ENCODE results near the gene KLHDC8A. TPM values are rescaled to one million over a fixed set of nuclear protein-coding genes. Genes with fewer than 3 reads are reported as not detected.

The KLHDC8A gene
- total and polyA plus RNA-seq, 9 of the 15 experiments (the other 6 are each of a cell fraction or from before 2014, with no cell fraction given) = 0.01 to 0.54 (median 0.04) TPM; not detected in 6

DNA sequence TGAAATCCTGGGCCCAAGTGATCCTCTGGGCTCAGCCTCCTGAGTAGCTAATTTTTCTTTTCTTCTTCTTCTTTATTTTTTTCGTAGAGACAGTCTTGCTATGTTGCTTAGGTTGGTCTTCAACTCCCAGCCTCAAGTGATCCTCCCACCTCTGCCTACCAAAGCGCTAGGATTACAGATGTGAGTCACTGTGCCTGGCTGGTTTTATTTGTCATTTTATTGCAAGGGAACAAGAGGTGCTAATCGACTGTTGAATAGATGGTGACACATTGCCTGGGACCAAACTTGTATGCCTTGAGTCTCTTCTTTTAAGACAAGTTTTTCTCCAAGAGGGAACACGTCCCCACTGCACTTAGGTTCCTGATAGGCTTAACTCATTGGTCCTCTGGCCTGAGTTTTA lies 20.0 kb upstream of the KLHDC8A start:
- TF ChIP-seq YBX1 (IDR thresholded peaks at IDR 0.05) = no peak
- TF ChIP-seq FOSL1 (tag; conservative IDR thresholded peaks at IDR 0.05) = 0 out of 2 replicates have a peak, but pooled peaks have one; percentile 21
- no peak for TF ChIP-seq FOXJ3 (CRISPR knock-in tag; IDR thresholded peaks at IDR 0.05)
- TF ChIP-seq PKNOX1 (IDR thresholded peaks at IDR 0.05) = no peak
- no peak for TF ChIP-seq MTA2 (IDR thresholded peaks at IDR 0.05; ENCODE audit: low read depth)
- TF ChIP-seq STAT6 (CRISPR knock-in tag; IDR thresholded peaks at IDR 0.05) = no peak
- TF ChIP-seq ZC3H11A (IDR thresholded peaks at IDR 0.05; ENCODE audit: low read depth, low read length) = no peak
- TF ChIP-seq MBD1 (CRISPR knock-in tag; IDR thresholded peaks at IDR 0.05) = no peak
- no peak for TF ChIP-seq CREB1 (IDR thresholded peaks at IDR 0.05)
- 0 out of 2 replicates have a peak, but pooled peaks have one; percentile 3 for TF ChIP-seq CREB1 (CRISPR knock-in tag; IDR thresholded peaks at IDR 0.05)
- ATAC-seq = no peak
- Histone ChIP-seq H4K20me1 (replicated peaks; ENCODE audit: control insufficient read depth, insufficient read depth, low read length) (peaks cover 3% of the 10 kb centered on the region), H3K36me3 (ENCODE audit: control insufficient read depth, insufficient read depth, low read length) (no peaks in the 10 kb centered on the region), H3K9me3 (replicated peaks; ENCODE audit: control insufficient read depth, insufficient read depth, low read depth, low read length) (no peaks in the 10 kb centered on the region; the same call in 1 of the 2 replicates), H3K27me3 (ENCODE audit: control insufficient read depth in 2 of 2, insufficient read depth in 2 of 2, low read length in 2 of 2) (peaks cover 58 to 71% of the 10 kb centered on the region in 2 experiments), H3K4me2 (ENCODE audit: insufficient read depth, low read length) (no peak overlapping the region), H3K4me1 (replicated peaks in 1 of 2; ENCODE audit: control insufficient read depth in 2 of 2, insufficient read depth in 2 of 2, low read length in 2 of 2) (peaks cover 0 to 2% of the 10 kb centered on the region in 2 experiments; a peak in 1 of 5 replicates), H2AFZ (ENCODE audit: low read depth, low read length) (no peak overlapping the region), H3K9ac (ENCODE audit: insufficient read depth in 1 of 2, low read depth in 2 of 2, low read length in 2 of 2) (no peak overlapping the region), H3K79me2 (ENCODE audit: control insufficient read depth, insufficient read depth, low read length) (no peaks in the 10 kb centered on the region), H3K4me3 (no peak overlapping the region), H3K9me1 (ENCODE audit: control insufficient read depth, insufficient read depth, low read length) (no peaks in the 10 kb centered on the region), H3K27ac (ENCODE audit: extremely low read depth, low read depth, low read length) (no peak overlapping the region)
- 1% methylated on average over 4 of the region's 4 CpGs for WGBS (ENCODE audit: insufficient coverage, low coverage, missing lambda C conversion rate)
- no TSS peak for BruUV-seq (replicated peaks)
- ChIA-PET POLR2A (interaction anchor here (0.6 kb wide), 1 partner anchor 105 kb away, joined by 3 read pairs; no protein-coding TSS in a partner anchor), CTCF (ENCODE audit: low intra/inter-chr PET ratio) (no interaction called here)
- peak; percentile 42 for FAIRE-seq
- in situ Hi-C loops (cut with MboI) (no loop called here), intact Hi-C loops (cut with micrococcal nuclease) (no loop called here)
- DNase-seq (ENCODE audit: extremely low read depth in 1 of 4, low spot score in 3 of 4) = no peak
